Osteocyte (in vitro differentiated cells): ENCODE results near the gene STAC3. TPM values are rescaled to one million over a fixed set of nuclear protein-coding genes. Genes with fewer than 3 reads are reported as not detected.

Source experiments
- DNase-seq: peaks from one replicate; pipeline ENCODE4 v3.0.0; 2021; ENCODE audit warnings: mixed read lengths; ENCODE audit not compliant: unreplicated experiment; ENCODE audit errors: extremely low spot score
- H3K27ac Mint-ChIP-seq: one replicate; pipeline ENCODE4 v1.8.0; 2021; ENCODE audit warnings: mild to moderate bottlenecking, mixed read lengths; ENCODE audit not compliant: unreplicated experiment
- H3K27me3 Mint-ChIP-seq: one replicate; pipeline ENCODE4 v1.8.0; 2021; ENCODE audit warnings: mixed read lengths; ENCODE audit not compliant: unreplicated experiment
- H3K36me3 Mint-ChIP-seq: one replicate; pipeline ENCODE4 v1.8.0; 2021; ENCODE audit warnings: mixed read lengths; ENCODE audit not compliant: unreplicated experiment
- H3K4me1 Mint-ChIP-seq: one replicate; pipeline ENCODE4 v1.8.0; 2021; ENCODE audit warnings: mixed read lengths; ENCODE audit not compliant: unreplicated experiment
- H3K4me3 Mint-ChIP-seq: one replicate; pipeline ENCODE4 v1.8.0; 2021; ENCODE audit warnings: mild to moderate bottlenecking, moderate library complexity, mixed read lengths; ENCODE audit not compliant: unreplicated experiment
- H3K9me3 Mint-ChIP-seq: one replicate; pipeline ENCODE4 v1.8.0; 2021; ENCODE audit warnings: mixed read lengths; ENCODE audit not compliant: unreplicated experiment
- total RNA-seq: library from RNA; stranded (reverse); gene quantifications from 2 replicates; pipeline ENCODE4 v1.2.1, GENCODE V29; 2021
- TF ChIP-seq, protein P1 (sequence below): fragments of 200-600 bp; sonication (generic); IDR thresholded peaks from 2 replicates; pipeline ENCODE4 v1.5.0; 2021; ENCODE audit warnings: antibody characterized with exemption, mild to moderate bottlenecking, moderate library complexity

Gene STAC3
- total RNA-seq, 1 donor from 2014 or later: 2.4 TPM

DNA sequence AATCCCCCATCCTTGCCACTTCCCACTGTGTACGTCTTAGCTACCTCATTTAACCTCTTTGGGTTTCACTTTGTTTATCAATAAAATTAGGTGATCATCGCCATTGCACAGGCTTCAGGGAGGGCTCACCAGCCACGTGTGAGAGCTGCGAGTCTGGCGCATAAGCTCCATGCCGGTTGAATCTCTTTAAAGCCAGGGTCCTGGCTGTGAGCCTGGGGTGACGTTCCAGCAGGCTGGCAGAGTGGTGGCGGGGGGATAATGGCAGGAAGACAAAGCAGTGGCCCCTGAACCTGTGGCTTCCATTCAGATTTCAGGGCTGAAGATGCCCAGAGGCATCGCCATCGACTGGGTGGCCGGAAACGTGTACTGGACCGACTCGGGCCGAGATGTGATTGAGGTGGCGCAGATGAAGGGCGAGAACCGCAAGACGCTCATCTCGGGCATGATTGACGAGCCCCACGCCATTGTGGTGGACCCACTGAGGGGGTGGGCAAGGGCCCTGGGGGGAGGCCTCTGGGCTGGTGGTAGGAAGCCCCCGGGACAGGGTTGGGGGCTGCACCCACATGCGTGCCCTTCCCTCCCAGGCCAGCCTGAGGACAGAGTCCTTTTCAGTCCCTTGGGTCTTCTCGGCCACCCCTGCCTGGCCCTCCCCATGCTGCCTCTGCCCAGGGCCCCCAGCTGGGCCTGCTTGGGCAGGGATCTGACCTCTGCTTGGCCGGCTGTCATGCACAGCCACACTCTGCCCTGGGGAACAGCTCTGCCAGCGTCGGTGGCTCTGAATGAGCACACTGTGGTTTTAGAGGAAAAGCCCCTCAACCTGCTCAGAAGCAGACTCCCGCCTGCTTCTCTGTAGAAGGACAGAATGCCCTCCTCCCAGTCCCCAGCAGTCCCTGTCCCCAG is 43.0 kb downstream of the STAC3 start:
- TF ChIP-seq, protein P1, sequence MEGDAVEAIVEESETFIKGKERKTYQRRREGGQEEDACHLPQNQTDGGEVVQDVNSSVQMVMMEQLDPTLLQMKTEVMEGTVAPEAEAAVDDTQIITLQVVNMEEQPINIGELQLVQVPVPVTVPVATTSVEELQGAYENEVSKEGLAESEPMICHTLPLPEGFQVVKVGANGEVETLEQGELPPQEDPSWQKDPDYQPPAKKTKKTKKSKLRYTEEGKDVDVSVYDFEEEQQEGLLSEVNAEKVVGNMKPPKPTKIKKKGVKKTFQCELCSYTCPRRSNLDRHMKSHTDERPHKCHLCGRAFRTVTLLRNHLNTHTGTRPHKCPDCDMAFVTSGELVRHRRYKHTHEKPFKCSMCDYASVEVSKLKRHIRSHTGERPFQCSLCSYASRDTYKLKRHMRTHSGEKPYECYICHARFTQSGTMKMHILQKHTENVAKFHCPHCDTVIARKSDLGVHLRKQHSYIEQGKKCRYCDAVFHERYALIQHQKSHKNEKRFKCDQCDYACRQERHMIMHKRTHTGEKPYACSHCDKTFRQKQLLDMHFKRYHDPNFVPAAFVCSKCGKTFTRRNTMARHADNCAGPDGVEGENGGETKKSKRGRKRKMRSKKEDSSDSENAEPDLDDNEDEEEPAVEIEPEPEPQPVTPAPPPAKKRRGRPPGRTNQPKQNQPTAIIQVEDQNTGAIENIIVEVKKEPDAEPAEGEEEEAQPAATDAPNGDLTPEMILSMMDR: no peak
- no peaks in the 10 kb centered on the region for H3K27me3 Mint-ChIP-seq

DNA sequence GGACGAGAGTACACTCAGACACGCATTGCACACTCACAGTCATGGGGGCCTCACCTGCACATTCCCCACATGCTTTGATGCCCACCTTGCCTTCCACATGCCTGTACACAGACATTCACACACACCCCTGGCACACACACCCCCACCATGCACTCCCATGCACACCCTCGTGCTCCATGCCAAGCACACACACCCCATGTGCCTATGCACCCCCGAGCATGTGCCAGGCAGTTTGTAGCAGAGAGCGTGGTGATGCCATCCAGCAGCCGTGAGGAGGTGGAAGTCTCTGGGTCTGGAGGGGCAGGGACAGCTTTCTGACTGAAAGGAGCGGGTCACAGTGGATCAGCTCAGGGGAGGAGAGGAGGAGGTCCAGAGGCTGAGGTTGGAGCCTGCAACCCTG is 45.1 kb downstream of the STAC3 start:
- no peak for DNase-seq
- Mint-ChIP-seq H3K27me3 (no peaks in the 10 kb centered on the region), H3K27ac (no peak overlapping the region)

More for the DNA sequence above, 43.0 kb downstream of the STAC3 start:
- no peak for DNase-seq
- Mint-ChIP-seq H3K36me3 (peaks cover 44% of the 10 kb centered on the region), H3K27ac (peak overlapping the region; percentile 27), H3K9me3 (no peaks in the 10 kb centered on the region), H3K4me1 (peaks cover 12% of the 10 kb centered on the region), H3K4me3 (no peak overlapping the region)

DNA sequence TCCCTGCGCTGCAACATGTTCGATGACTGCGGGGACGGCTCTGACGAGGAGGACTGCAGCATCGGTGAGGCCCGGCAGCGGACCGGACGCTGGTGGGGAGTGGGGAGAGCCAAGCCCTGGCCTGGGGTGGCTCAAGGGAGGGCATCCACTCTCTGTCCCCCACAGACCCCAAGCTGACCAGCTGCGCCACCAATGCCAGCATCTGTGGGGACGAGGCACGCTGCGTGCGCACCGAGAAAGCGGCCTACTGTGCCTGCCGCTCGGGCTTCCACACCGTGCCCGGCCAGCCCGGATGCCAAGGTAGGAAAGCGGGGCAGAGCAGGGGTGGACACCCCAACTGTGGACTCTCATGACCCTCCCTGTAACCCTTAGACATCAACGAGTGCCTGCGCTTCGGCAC is 45.8 kb downstream of the STAC3 start:
- Mint-ChIP-seq H3K4me1 (no peaks in the 10 kb centered on the region), H3K4me3 (no peak overlapping the region), H3K36me3 (peaks cover 48% of the 10 kb centered on the region), H3K27me3 (no peaks in the 10 kb centered on the region), H3K9me3 (no peaks in the 10 kb centered on the region), H3K27ac (no peak overlapping the region)
- DNase-seq: no peak
- TF ChIP-seq, protein P1: no peak

More for the DNA sequence above, 45.1 kb downstream of the STAC3 start:
- Mint-ChIP-seq H3K36me3 (peaks cover 55% of the 10 kb centered on the region), H3K4me3 (no peak overlapping the region), H3K4me1 (no peaks in the 10 kb centered on the region), H3K9me3 (no peaks in the 10 kb centered on the region)
- TF ChIP-seq, protein P1: no peak

DNA sequence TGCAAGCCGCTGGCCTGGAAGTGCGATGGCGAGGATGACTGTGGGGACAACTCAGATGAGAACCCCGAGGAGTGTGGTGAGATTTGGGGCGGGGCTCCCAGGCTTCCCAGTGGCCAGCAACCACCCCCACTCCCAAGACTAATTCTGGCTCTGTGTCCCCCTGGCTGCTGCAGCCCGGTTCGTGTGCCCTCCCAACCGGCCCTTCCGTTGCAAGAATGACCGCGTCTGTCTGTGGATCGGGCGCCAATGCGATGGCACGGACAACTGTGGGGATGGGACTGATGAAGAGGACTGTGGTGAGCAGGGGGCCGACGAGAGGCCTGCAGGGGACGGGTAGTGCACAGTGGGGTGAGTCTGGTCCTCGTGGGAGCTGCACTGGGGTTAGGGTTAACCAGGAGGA is 46.5 kb downstream of the STAC3 start:
- H3K27ac Mint-ChIP-seq: no peak overlapping the region
- no peaks in the 10 kb centered on the region for H3K27me3 Mint-ChIP-seq
- no peak overlapping the region for H3K4me3 Mint-ChIP-seq
- no peaks in the 10 kb centered on the region for H3K4me1 Mint-ChIP-seq
- TF ChIP-seq, protein P1: no peak
- no peaks in the 10 kb centered on the region for H3K9me3 Mint-ChIP-seq
- no peak for DNase-seq
- H3K36me3 Mint-ChIP-seq: peaks cover 49% of the 10 kb centered on the region

DNA sequence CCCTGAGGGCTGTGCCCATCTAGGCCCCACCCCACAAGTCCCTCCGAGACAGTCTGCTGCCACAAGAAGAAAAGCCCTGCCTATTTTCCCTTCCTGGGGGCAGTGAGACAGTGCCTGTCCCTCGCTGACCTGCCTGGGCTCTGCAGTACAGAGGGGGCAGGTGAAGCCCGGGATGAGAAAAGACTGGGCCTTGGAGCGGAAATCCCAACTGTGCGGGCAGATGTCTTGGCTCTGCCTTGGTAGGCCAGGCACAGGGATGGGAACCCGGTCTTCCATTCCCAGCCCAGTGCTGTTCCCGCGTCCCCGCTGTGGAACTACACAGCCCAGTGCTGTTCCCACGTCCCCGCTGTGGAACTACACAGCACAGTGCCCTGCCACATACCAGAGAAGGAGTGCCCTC is 47.2 kb downstream of the STAC3 start:
- Mint-ChIP-seq H3K27me3 (no peaks in the 10 kb centered on the region), H3K36me3 (peaks cover 52% of the 10 kb centered on the region), H3K27ac (no peak overlapping the region), H3K9me3 (no peaks in the 10 kb centered on the region), H3K4me1 (no peaks in the 10 kb centered on the region), H3K4me3 (no peak overlapping the region)
- no peak for DNase-seq
- TF ChIP-seq, protein P1: no peak
